Smooth muscle cell (in vitro differentiated cells): ENCODE results near the gene EZH1. TPM values are rescaled to one million over a fixed set of nuclear protein-coding genes. Genes with fewer than 3 reads are reported as not detected.

ENCODE experiments used
- DNase-seq: peaks from one replicate; lab custom pipeline; 2025; ENCODE audit not compliant: unreplicated experiment; lab: John Stamatoyannopoulos, UW
- H2AFZ ChIP-seq: fragments of 200-600 bp; sonication (generic); 2 replicates; pipeline ENCODE4 v1.6.0; 2016; ENCODE audit warnings: antibody characterized with exemption, low read depth, mild to moderate bottlenecking
- H3F3A ChIP-seq: fragments of 200-600 bp; sonication (generic); 2 replicates; pipeline ENCODE4 v1.6.0; 2017; ENCODE audit warnings: antibody characterized with exemption, low read depth
- H3K27ac ChIP-seq: fragments of 200-600 bp; sonication (generic); 2 replicates; pipeline ENCODE4 v1.5.1; 2016; ENCODE audit warnings: low read depth, mild to moderate bottlenecking
- H3K27me3 ChIP-seq: fragments of 200-600 bp; sonication (generic); 2 replicates; pipeline ENCODE4 v1.6.1; 2016; ENCODE audit warnings: low read depth, mild to moderate bottlenecking
- H3K36me3 ChIP-seq: fragments of 200-600 bp; sonication (generic); 2 replicates; pipeline ENCODE4 v1.5.1; 2016; ENCODE audit warnings: low read depth
- H3K4me1 ChIP-seq: fragments of 200-600 bp; sonication (generic); 2 replicates; pipeline ENCODE4 v1.5.1; 2016; ENCODE audit warnings: low read depth
- H3K4me2 ChIP-seq: fragments of 200-600 bp; sonication (generic); 2 replicates; pipeline ENCODE4 v1.6.0; 2016; ENCODE audit warnings: mild to moderate bottlenecking
- H3K4me3 ChIP-seq: fragments of 200-600 bp; sonication (generic); 2 replicates; pipeline ENCODE4 v1.5.1; 2016; ENCODE audit warnings: mild to moderate bottlenecking
- H3K79me2 ChIP-seq: fragments of 200-600 bp; sonication (generic); 2 replicates; pipeline ENCODE4 v1.6.0; 2016; ENCODE audit warnings: low read depth, mild to moderate bottlenecking
- H3K9ac ChIP-seq: fragments of 200-600 bp; sonication (generic); 2 replicates; pipeline ENCODE4 v1.6.0; 2016; ENCODE audit warnings: low read depth
- H3K9me3 ChIP-seq: fragments of 200-600 bp; sonication (generic); replicated peaks from 2 replicates; pipeline ENCODE4 v1.5.1; 2016; ENCODE audit warnings: low read depth
- H4K20me1 ChIP-seq: fragments of 200-600 bp; sonication (generic); 2 replicates; pipeline ENCODE4 v1.6.0; 2016; ENCODE audit warnings: low read depth
- CTCF ChIP-seq: fragments of 200-600 bp; sonication (generic); IDR thresholded peaks from 2 replicates; pipeline ENCODE4 v1.5.1; 2017; ENCODE audit warnings: borderline replicate concordance, mild to moderate bottlenecking, antibody characterized with exemption; ENCODE audit not compliant: insufficient read depth, poor library complexity, severe bottlenecking
- WGBS: methylation state at CpG from one replicate; pipeline ENCODE4 v1.1.7; 2016; ENCODE audit warnings: low lambda C conversion rate; 5-methylcytosine and 5-hydroxymethylcytosine counted together
- polyA plus RNA-seq: library from polyadenylated mRNA; unstranded; fragments of >200 nt; fragmentation: Nextera tagmentation; extraction: Ambion mirVana; gene quantifications from 2 replicates; pipeline ENCODE4 v1.2.1, GENCODE V29; 2016
- total RNA-seq: library from RNA; depleted of rRNA; stranded (reverse); fragments of >200 nt; gene quantifications from 2 replicates; pipeline ENCODE4 v1.2.3, GENCODE V29; 2014

EZH1 gene
- total and polyA plus RNA-seq, 2 experiments from 2014 or later = 8.0 to 19.4 TPM

DNA sequence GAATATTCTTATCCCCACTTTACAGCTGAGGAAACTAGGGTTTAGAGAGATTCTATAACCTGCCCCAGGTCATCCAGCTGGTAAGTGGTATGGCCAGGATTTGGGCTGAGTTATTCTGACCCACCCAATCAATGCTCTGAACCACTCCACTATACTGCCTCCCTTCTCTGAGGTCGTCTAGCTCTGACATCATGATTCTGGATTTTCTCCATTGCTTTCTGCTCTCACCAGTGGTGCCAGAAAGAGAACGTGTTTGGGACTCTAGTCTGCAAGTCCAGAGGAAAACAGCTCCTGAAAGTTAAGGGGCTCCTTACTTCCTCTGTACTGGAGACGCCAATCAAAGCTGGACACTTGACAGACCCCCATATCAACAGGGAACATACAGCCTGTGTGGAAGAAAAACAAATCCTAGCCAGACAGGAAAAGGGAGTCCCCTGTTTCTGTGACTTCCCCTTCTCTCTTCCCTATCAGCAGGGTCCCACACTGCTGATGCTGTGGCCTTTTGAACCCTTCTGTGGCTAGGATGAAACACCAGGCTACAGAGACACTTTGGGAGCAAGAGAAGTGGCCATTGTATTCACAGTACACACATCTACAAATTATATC, 6.0 kb upstream of the EZH1 start:
- TF ChIP-seq CTCF = no peak

GRCh38 chr17:42748908-42749798, 4.3 kb upstream of the EZH1 start:
- DNase-seq = no peak
- Histone ChIP-seq H2AFZ (no peak overlapping the region), H3K4me2 (no peak overlapping the region), H3K4me1 (peaks cover under 1% of the 10 kb centered on the region), H3F3A (no peaks in the 10 kb centered on the region), H3K27ac (no peak overlapping the region), H3K79me2 (peaks cover under 1% of the 10 kb centered on the region), H3K27me3 (no peaks in the 10 kb centered on the region), H3K36me3 (no peaks in the 10 kb centered on the region), H3K9ac (no peak overlapping the region), H3K4me3 (no peak overlapping the region), H4K20me1 (no peaks in the 10 kb centered on the region), H3K9me3 (no peaks in the 10 kb centered on the region)
- TF ChIP-seq CTCF = no peak
- 91% methylated on average over 11 of the region's 11 CpGs for WGBS

More for the DNA sequence above, 6.0 kb upstream of the EZH1 start:
- Histone ChIP-seq H2AFZ (no peak overlapping the region), H3K27me3 (no peaks in the 10 kb centered on the region), H3K27ac (no peak overlapping the region), H3K4me1 (no peaks in the 10 kb centered on the region), H3K9ac (no peak overlapping the region), H3K36me3 (no peaks in the 10 kb centered on the region), H4K20me1 (no peaks in the 10 kb centered on the region), H3K4me2 (no peak overlapping the region), H3K79me2 (no peaks in the 10 kb centered on the region), H3F3A (no peaks in the 10 kb centered on the region), H3K4me3 (no peak overlapping the region), H3K9me3 (no peaks in the 10 kb centered on the region)
- DNase-seq = no peak
- WGBS = 84% methylated on average over 3 of the region's 3 CpGs

- 72% methylated on average over 7 of the region's 7 CpGs for WGBS
- Histone ChIP-seq H3K9ac (no peak overlapping the region), H3K36me3 (no peaks in the 10 kb centered on the region), H3K9me3 (no peaks in the 10 kb centered on the region), H3F3A (no peaks in the 10 kb centered on the region), H3K27me3 (no peaks in the 10 kb centered on the region), H4K20me1 (no peaks in the 10 kb centered on the region), H3K4me2 (no peak overlapping the region), H3K79me2 (peaks cover 9% of the 10 kb centered on the region), H3K27ac (no peak overlapping the region), H3K4me1 (peaks cover 8% of the 10 kb centered on the region), H2AFZ (no peak overlapping the region), H3K4me3 (no peak overlapping the region)
- DNase-seq = no peak
- TF ChIP-seq CTCF = no peak
These were observed 3.5 kb upstream of the EZH1 start for GRCh38 chr17:42748202-42748907.
